Pancreas (tissue), 10 donors: ENCODE data around the gene SLC19A1. TPM values are rescaled to one million over a fixed set of nuclear protein-coding genes. Genes with fewer than 3 reads are reported as not detected.

Source experiments
- ATAC-seq, 4 donors: fragments of 200-7000 bp; cut with Tn5 transposase; one replicate each; pipeline versions ENCODE4 v1.8.0 to v1.9.1; 2020; ENCODE audit warnings: mild to moderate bottlenecking in 4 of 4, moderate library complexity in 4 of 4
- DNase-seq, 6 donors: peaks; one replicate each; pipeline ENCODE4 v3.0.0-alpha.2; 2020
- FAIRE-seq: peaks from 2 replicates; lab custom pipeline; 2012; peaks lifted over from hg19 to GRCh38; lab: Jason Lieb, UNC
- H3K27ac ChIP-seq, 4 donors: fragments of 200-600 bp; sonication (generic); 1 replicate in 3 of 4; 2 replicates in 1 of 4; pipeline versions ENCODE4 v1.5.0 to v1.8.0; 2020
- H3K27me3 ChIP-seq, 4 donors: fragments of 200-600 bp; one replicate each; pipeline ENCODE4 v1.8.0; 2021
- H3K36me3 ChIP-seq, 3 donors: fragments of 200-600 bp; sonication (generic) in 1 of 3; one replicate each; pipeline versions ENCODE4 v1.5.0 to v1.8.0; 2020 to 2021
- H3K4me1 ChIP-seq, 3 donors: fragments of 200-600 bp; one replicate each; pipeline ENCODE4 v1.8.0; 2021
- H3K4me3 ChIP-seq, 4 donors: fragments of 200-600 bp; sonication (generic) in 2 of 4; one replicate each; pipeline versions ENCODE4 v1.5.0 to v1.8.0; 2020 to 2021
- H3K9me3 ChIP-seq, 4 donors: fragments of 200-600 bp; one replicate each; pipeline ENCODE4 v1.8.0; 2021
- CTCF ChIP-seq, 4 donors: fragments of 200-600 bp; sonication (generic) in 3 of 4; IDR thresholded peaks; one replicate each; pipeline versions ENCODE4 v1.5.0 to v1.8.0; 2021; ENCODE audit warnings: antibody characterized with exemption in 4 of 4
- WGBS, 2 donors: extraction: QIAGEN DNeasy Blood & Tissue Kit; methylation state at CpG; one replicate each; pipeline ENCODE4 v1.1.7; 2013; 5-methylcytosine and 5-hydroxymethylcytosine counted together
- intact Hi-C, 3 donors: fragments of 100-400 bp; cut with DNase I; formaldehyde crosslinking; loops; one replicate each; pipeline versions ENCODE4 v1.11.1 to v1.14.2; 2022
- polyA plus RNA-seq, 2 donors: library from polyadenylated mRNA; stranded (reverse); fragments of 200-250 nt; gene quantifications; one replicate each; pipeline ENCODE4 v1.2.3, GENCODE V29; 2013
- total RNA-seq, 6 donors: library from RNA; stranded (reverse); fragmentation: NEBNext Ultra II Directional in 4 of 6; extraction: Animal tissue kit (Norgen Biotek cat#: 25700) in 4 of 6; gene quantifications; one replicate each; pipeline versions ENCODE4 v1.2.1 to v1.2.4, GENCODE V29; 2021 to 2023
- donor health status: healthy with polysubstance abuse.
- donor health status: DM: no; HTN: no; CAD: no; lungs with moderate emphysema.
- donor health status: DM: no; HTN: no; CAD: no.
- donor health status: control.
- donor health status: control.
- donor health status: Bipolar disorder and iron deficiency.
- donor health status: DM: yes; HTN: yes; CAD: no.
- donor health status: DM: no; HTN: no; CAD: no.
- donor health status: DM: no; HTN: no; CAD: no.
- donor health status: DM: yes; HTN: yes; CAD: no.

SLC19A1 gene
- total and polyA plus RNA-seq, 8 donors: 4.4 to 11.2 (median 5.4) TPM

- FAIRE-seq: no peak
- DNase-seq: peak in 2 of 6 donors; percentile 24 to 62
- H3K36me3 ChIP-seq: peaks cover 0 to 3% (median 0%) of the 10 kb centered on the region in 3 donors
- H3K27me3 ChIP-seq: no peaks in the 10 kb centered on the region
- no peaks in the 10 kb centered on the region for H3K4me1 ChIP-seq
- intact Hi-C loops: no loop called here
- 75 to 88% methylated on average over 34 to 35 of the region's 35 CpGs for WGBS, 2 donors
- ATAC-seq: no peak
- no peak overlapping the region for H3K4me3 ChIP-seq
- no peaks in the 10 kb centered on the region for H3K9me3 ChIP-seq
- no peak overlapping the region for H3K27ac ChIP-seq
- no peak for TF ChIP-seq CTCF (IDR thresholded peaks at IDR 0.05)
These were observed 61.3 kb downstream of the SLC19A1 start for GRCh38 chr21:45480701-45481500.

GRCh38 chr21:45479691-45480675 is 62.3 kb downstream of the SLC19A1 start:
- Histone ChIP-seq H3K9me3 (no peaks in the 10 kb centered on the region), H3K36me3 (peaks cover 0 to 13% (median 0%) of the 10 kb centered on the region in 3 donors), H3K4me3 (no peak overlapping the region), H3K27me3 (no peaks in the 10 kb centered on the region), H3K27ac (no peak overlapping the region), H3K4me1 (no peaks in the 10 kb centered on the region)
- DNase-seq: peak in 2 of 6 donors; percentile 17 to 74
- no peak for ATAC-seq
- intact Hi-C loops: loop anchor here in 1 of 3 donors (10.0 kb wide), 1 partner anchor 345 kb away; no protein-coding TSS in a partner anchor
- WGBS, 2 donors: 74 to 87% methylated on average over 37 of the region's 37 CpGs
- no peak for TF ChIP-seq CTCF (IDR thresholded peaks at IDR 0.05)
- no peak for FAIRE-seq

DNA sequence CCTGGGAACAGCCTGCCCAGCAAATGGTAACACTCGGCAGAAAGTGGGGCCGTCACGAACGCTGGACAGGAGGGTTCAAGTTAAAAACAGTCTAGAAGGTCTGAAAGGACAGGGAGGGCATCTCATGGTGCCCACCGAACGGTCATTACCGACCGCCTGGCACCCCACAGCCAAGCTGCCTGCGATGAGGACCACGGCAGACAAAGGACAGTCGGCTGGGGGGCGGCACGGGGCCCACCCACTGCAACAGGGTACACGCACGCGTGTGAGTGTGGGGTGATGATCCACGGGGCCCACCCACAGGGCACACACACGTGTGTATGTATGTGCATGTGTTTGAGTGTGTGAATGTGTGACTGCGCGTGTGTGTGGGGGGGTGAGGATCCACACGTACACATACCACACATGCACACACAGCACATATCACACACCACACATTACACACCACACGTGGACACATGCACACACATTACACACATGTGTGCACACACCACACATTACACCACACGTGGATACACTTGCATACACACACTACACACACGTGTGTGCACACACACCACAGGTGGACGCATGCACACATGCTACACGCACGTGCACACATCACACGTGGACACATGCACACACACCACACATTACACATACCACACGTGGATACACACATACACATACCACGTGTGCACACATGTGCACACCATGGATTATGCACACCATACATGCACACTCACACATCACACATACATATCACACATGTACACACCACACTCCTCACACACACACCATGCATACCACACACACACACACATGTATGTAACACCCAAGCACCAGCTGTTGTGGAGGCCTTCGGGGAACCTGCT is 63.2 kb downstream of the SLC19A1 start:
- peak in 2 of 6 donors; percentile 17 to 58 for DNase-seq

More for the DNA sequence above, 63.2 kb downstream of the SLC19A1 start:
- 67 to 80% methylated on average over 31 of the region's 31 CpGs for WGBS, 2 donors
- no peak for TF ChIP-seq CTCF (IDR thresholded peaks at IDR 0.05)
- Histone ChIP-seq H3K27ac (peak overlapping the region in 2 of 4 donors; percentile 33 to 55), H3K9me3 (no peaks in the 10 kb centered on the region), H3K4me3 (no peak overlapping the region), H3K27me3 (no peaks in the 10 kb centered on the region), H3K4me1 (no peaks in the 10 kb centered on the region), H3K36me3 (peaks cover 0 to 19% (median 0%) of the 10 kb centered on the region in 3 donors)
- no peak for FAIRE-seq
- no peak for ATAC-seq
- intact Hi-C loops: loop anchor here in 1 of 3 donors (10.0 kb wide), 1 partner anchor 346 kb away; no protein-coding TSS in a partner anchor
